ENCODE data around the gene BICD1. TPM values are rescaled to one million over a fixed set of nuclear protein-coding genes. Genes with fewer than 3 reads are reported as not detected.

The BICD1 gene
- total and polyA plus RNA-seq, 2 donors (not counting 1 experiment from before 2014, with no cell fraction given): 11.1 to 12.4 TPM

- H4K20me1 ChIP-seq (ENCODE audit: control insufficient read depth, extremely low read depth, insufficient read depth, low read length): no peaks in the 10 kb centered on the region
- H3K9me3 ChIP-seq (ENCODE audit: control insufficient read depth, insufficient read depth, low read depth, low read length): no peaks in the 10 kb centered on the region
- no peak overlapping the region for H3K4me2 ChIP-seq (ENCODE audit: extremely low read depth, insufficient read depth, low read length)
- H3K27me3 ChIP-seq (ENCODE audit: control insufficient read depth, insufficient read depth, low read length): no peaks in the 10 kb centered on the region
- H2AFZ ChIP-seq (ENCODE audit: low read length): no peak overlapping the region
- H3K9ac ChIP-seq (ENCODE audit: insufficient read depth, low read length): no peak overlapping the region
- peak; percentile 64 to 84 for DNase-seq (ENCODE audit: low read depth in 2 of 2)
- H3K36me3 ChIP-seq (ENCODE audit: control insufficient read depth, insufficient read depth, low read length): no peaks in the 10 kb centered on the region
- H3K4me3 ChIP-seq (replicated peaks in 1 of 4; ENCODE audit: control extremely low read depth in 1 of 4, insufficient read depth in 1 of 4, low read depth in 3 of 4, low read length in 4 of 4): no peak overlapping the region
- H3K4me1 ChIP-seq (ENCODE audit: control insufficient read depth, extremely low read depth, insufficient read depth, low read length): peaks cover 2% of the 10 kb centered on the region
- no peaks in the 10 kb centered on the region for H3K79me2 ChIP-seq (ENCODE audit: control insufficient read depth, insufficient read depth, low read length)
- H3K27ac ChIP-seq (ENCODE audit: insufficient read depth, low read length): no peak overlapping the region
- TF ChIP-seq CTCF (conservative IDR thresholded peaks at IDR 0.05 in 1 of 2, IDR thresholded peaks at IDR 0.05 in 1 of 2; ENCODE audit: low read depth in 1 of 2, low read length in 2 of 2) (no peak), EZH2 (IDR thresholded peaks at IDR 0.05; ENCODE audit: low read length, missing control alignments) (no peak)
Measured at GRCh38 chr12:32083489-32083888, 23.2 kb upstream of the BICD1 start.

GRCh38 chr12:32084017-32084688 is 22.5 kb upstream of the BICD1 start:
- Histone ChIP-seq H3K9me3 (ENCODE audit: control insufficient read depth, insufficient read depth, low read depth, low read length) (no peaks in the 10 kb centered on the region), H3K79me2 (ENCODE audit: control insufficient read depth, insufficient read depth, low read length) (no peaks in the 10 kb centered on the region), H3K9ac (ENCODE audit: insufficient read depth, low read length) (no peak overlapping the region), H3K27ac (ENCODE audit: insufficient read depth, low read length) (no peak overlapping the region), H4K20me1 (ENCODE audit: control insufficient read depth, extremely low read depth, insufficient read depth, low read length) (no peaks in the 10 kb centered on the region), H2AFZ (ENCODE audit: low read length) (no peak overlapping the region), H3K4me1 (ENCODE audit: control insufficient read depth, extremely low read depth, insufficient read depth, low read length) (peaks cover 2% of the 10 kb centered on the region), H3K27me3 (ENCODE audit: control insufficient read depth, insufficient read depth, low read length) (no peaks in the 10 kb centered on the region), H3K4me2 (ENCODE audit: extremely low read depth, insufficient read depth, low read length) (no peak overlapping the region), H3K4me3 (replicated peaks in 1 of 4; ENCODE audit: control extremely low read depth in 1 of 4, insufficient read depth in 1 of 4, low read depth in 3 of 4, low read length in 4 of 4) (no peak overlapping the region), H3K36me3 (ENCODE audit: control insufficient read depth, insufficient read depth, low read length) (no peaks in the 10 kb centered on the region)
- TF ChIP-seq CTCF (conservative IDR thresholded peaks at IDR 0.05 in 1 of 2, IDR thresholded peaks at IDR 0.05 in 1 of 2; ENCODE audit: low read depth in 1 of 2, low read length in 2 of 2) (no peak), EZH2 (IDR thresholded peaks at IDR 0.05; ENCODE audit: low read length, missing control alignments) (no peak)
- peak in 1 of 2 donors; percentile 15 for DNase-seq (ENCODE audit: low read depth in 2 of 2)

- H3K4me3 ChIP-seq (replicated peaks in 1 of 4; ENCODE audit: control extremely low read depth in 1 of 4, insufficient read depth in 1 of 4, low read depth in 3 of 4, low read length in 4 of 4): no peak overlapping the region
- no peak overlapping the region for H3K4me2 ChIP-seq (ENCODE audit: extremely low read depth, insufficient read depth, low read length)
- no peaks in the 10 kb centered on the region for H3K79me2 ChIP-seq (ENCODE audit: control insufficient read depth, insufficient read depth, low read length)
- no peaks in the 10 kb centered on the region for H3K9me3 ChIP-seq (ENCODE audit: control insufficient read depth, insufficient read depth, low read depth, low read length)
- no peak overlapping the region for H3K9ac ChIP-seq (ENCODE audit: insufficient read depth, low read length)
- H3K27me3 ChIP-seq (ENCODE audit: control insufficient read depth, insufficient read depth, low read length): no peaks in the 10 kb centered on the region
- no peaks in the 10 kb centered on the region for H4K20me1 ChIP-seq (ENCODE audit: control insufficient read depth, extremely low read depth, insufficient read depth, low read length)
- H3K4me1 ChIP-seq (ENCODE audit: control insufficient read depth, extremely low read depth, insufficient read depth, low read length): peaks cover 2% of the 10 kb centered on the region
- no peak overlapping the region for H2AFZ ChIP-seq (ENCODE audit: low read length)
- H3K27ac ChIP-seq (ENCODE audit: insufficient read depth, low read length): no peak overlapping the region
- DNase-seq (ENCODE audit: low read depth in 2 of 2): no peak
- no peak for TF ChIP-seq EZH2 (IDR thresholded peaks at IDR 0.05; ENCODE audit: low read length, missing control alignments)
- no peak for TF ChIP-seq CTCF (conservative IDR thresholded peaks at IDR 0.05 in 1 of 2, IDR thresholded peaks at IDR 0.05 in 1 of 2; ENCODE audit: low read depth in 1 of 2, low read length in 2 of 2)
- no peaks in the 10 kb centered on the region for H3K36me3 ChIP-seq (ENCODE audit: control insufficient read depth, insufficient read depth, low read length)
Measured at GRCh38 chr12:32084753-32085152, 21.9 kb upstream of the BICD1 start.
